ENCODE data around the gene RSAD2. TPM values are rescaled to one million over a fixed set of nuclear protein-coding genes. Genes with fewer than 3 reads are reported as not detected.

RSAD2 gene
- total and polyA plus RNA-seq, 2 of the 4 experiments (the other 2 are of a cell fraction) = not detected

- no peak for TF ChIP-seq USF2 (IDR thresholded peaks at IDR 0.05; ENCODE audit: low read depth, low read length)
These were observed at the start of gene RSAD2 (continued) for GRCh38 chr2:6877402-6878304.

- Histone ChIP-seq H2BK120ac (ENCODE audit: low read depth, low read length) (no peak overlapping the region), H3K27me3 (ENCODE audit: control insufficient read depth, insufficient read depth, low read length) (no peaks in the 10 kb centered on the region), H4K5ac (ENCODE audit: low read depth, low read length) (no peak overlapping the region), H2BK5ac (ENCODE audit: low read depth, low read length, poor library complexity, severe bottlenecking) (no peak overlapping the region), H2BK15ac (ENCODE audit: low read depth, low read length) (no peak overlapping the region), H2BK20ac (ENCODE audit: low read depth, low read length) (no peak overlapping the region), H3K9ac (ENCODE audit: low read depth, low read length) (peak overlapping the region; percentile 18; the same call in 1 of the 2 replicates), H3K4me2 (ENCODE audit: low read depth, low read length) (no peak overlapping the region), H4K91ac (ENCODE audit: insufficient read depth, low read depth, low read length) (no peak overlapping the region), H3K14ac (replicated peaks; ENCODE audit: low read depth, low read length) (no peak overlapping the region), H3K36me3 (ENCODE audit: control insufficient read depth, insufficient read depth, low read length) (no peaks in the 10 kb centered on the region), H4K8ac (ENCODE audit: low read depth in 2 of 2, low read length in 2 of 2) (no peak overlapping the region), H3K27ac (ENCODE audit: insufficient read depth, low read length) (no peak overlapping the region), H3K18ac (ENCODE audit: low read depth, low read length) (no peak overlapping the region), H3K9me3 (ENCODE audit: control insufficient read depth, insufficient read depth, low read length) (no peaks in the 10 kb centered on the region), H3K4ac (ENCODE audit: low read depth, low read length) (no peak overlapping the region), H3K56ac (ENCODE audit: extremely low read depth, insufficient read depth, low read length) (no peak overlapping the region), H2AFZ (replicated peaks; ENCODE audit: low read length, poor library complexity) (no peak overlapping the region), H2AK9ac (replicated peaks; ENCODE audit: low read depth, low read length, poor library complexity) (no peak overlapping the region), H3K9me1 (ENCODE audit: insufficient read depth, low read length) (no peaks in the 10 kb centered on the region), H3K23ac (ENCODE audit: low read depth, low read length) (no peak overlapping the region), H3K79me1 (ENCODE audit: low read depth in 1 of 2, low read length in 2 of 2) (no peaks in the 10 kb centered on the region), H3K4me3 (ENCODE audit: insufficient read depth, low read depth, low read length) (no peak overlapping the region), H2AK5ac (ENCODE audit: low read depth, low read length) (no peak overlapping the region), H3K4me1 (ENCODE audit: control insufficient read depth, insufficient read depth, low read length) (peaks cover 9% of the 10 kb centered on the region), H4K20me1 (ENCODE audit: insufficient read depth, low read length) (no peaks in the 10 kb centered on the region)
- in situ Hi-C loops (cut with MboI; ENCODE audit: low sequenced_read_pairs) (no loop called here), dilution Hi-C loops (cut with HindIII; ENCODE audit: low sequenced_read_pairs, unreplicated experiment) (no loop called here), intact Hi-C loops (cut with micrococcal nuclease) (loop anchor here (5.0 kb wide), 1 partner anchor 476 kb away; no protein-coding TSS in a partner anchor)
- no CpG with 5 or more reads among the region's 2 CpGs for WGBS, 2 experiments (ENCODE audit: extremely low coverage in 2 of 2, insufficient read length in 1 of 2)
- peak; percentile 24; the same call in 1 of the 2 replicates for TF ChIP-seq SMC3 (IDR thresholded peaks at IDR 0.05; ENCODE audit: low read depth, low read length)
- no peak for TF ChIP-seq MAFK (IDR thresholded peaks at IDR 0.05; ENCODE audit: low read depth, low read length)
- peak; percentile 53 for TF ChIP-seq RAD21 (IDR thresholded peaks at IDR 0.05; ENCODE audit: low read length)
- no peak for TF ChIP-seq POLR2A (IDR thresholded peaks at IDR 0.05; ENCODE audit: low read depth, low read length)
- TF ChIP-seq, protein P1, sequence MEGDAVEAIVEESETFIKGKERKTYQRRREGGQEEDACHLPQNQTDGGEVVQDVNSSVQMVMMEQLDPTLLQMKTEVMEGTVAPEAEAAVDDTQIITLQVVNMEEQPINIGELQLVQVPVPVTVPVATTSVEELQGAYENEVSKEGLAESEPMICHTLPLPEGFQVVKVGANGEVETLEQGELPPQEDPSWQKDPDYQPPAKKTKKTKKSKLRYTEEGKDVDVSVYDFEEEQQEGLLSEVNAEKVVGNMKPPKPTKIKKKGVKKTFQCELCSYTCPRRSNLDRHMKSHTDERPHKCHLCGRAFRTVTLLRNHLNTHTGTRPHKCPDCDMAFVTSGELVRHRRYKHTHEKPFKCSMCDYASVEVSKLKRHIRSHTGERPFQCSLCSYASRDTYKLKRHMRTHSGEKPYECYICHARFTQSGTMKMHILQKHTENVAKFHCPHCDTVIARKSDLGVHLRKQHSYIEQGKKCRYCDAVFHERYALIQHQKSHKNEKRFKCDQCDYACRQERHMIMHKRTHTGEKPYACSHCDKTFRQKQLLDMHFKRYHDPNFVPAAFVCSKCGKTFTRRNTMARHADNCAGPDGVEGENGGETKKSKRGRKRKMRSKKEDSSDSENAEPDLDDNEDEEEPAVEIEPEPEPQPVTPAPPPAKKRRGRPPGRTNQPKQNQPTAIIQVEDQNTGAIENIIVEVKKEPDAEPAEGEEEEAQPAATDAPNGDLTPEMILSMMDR (conservative IDR thresholded peaks at IDR 0.05; ENCODE audit: low read depth, low read length) = peak; percentile 49
- DNase-seq (peak; percentile 54), ATAC-seq (ENCODE audit: low read depth) (peak; percentile 56; the same call in 1 of the 2 replicates)
- CTCF ChIA-PET = interaction anchor here (0.8 kb wide), 1 partner anchor 25 kb away, joined by 3 read pairs; no protein-coding TSS in a partner anchor
- no TSS peak for BruUV-seq (replicated peaks)
- POLR2A ChIA-PET (ENCODE audit: unreplicated experiment) = no interaction called here
These were observed 49.3 kb upstream of the RSAD2 start for GRCh38 chr2:6828299-6828584.

Measured in IMR-90 (cell line).